ENCODE results near the gene C4A. TPM values are rescaled to one million over a fixed set of nuclear protein-coding genes. Genes with fewer than 3 reads are reported as not detected.

The C4A gene
- total and polyA plus RNA-seq, 2 of the 13 experiments (the other 11 are each of a cell fraction or from before 2014, with no cell fraction given): 165 to 478 TPM

DNA sequence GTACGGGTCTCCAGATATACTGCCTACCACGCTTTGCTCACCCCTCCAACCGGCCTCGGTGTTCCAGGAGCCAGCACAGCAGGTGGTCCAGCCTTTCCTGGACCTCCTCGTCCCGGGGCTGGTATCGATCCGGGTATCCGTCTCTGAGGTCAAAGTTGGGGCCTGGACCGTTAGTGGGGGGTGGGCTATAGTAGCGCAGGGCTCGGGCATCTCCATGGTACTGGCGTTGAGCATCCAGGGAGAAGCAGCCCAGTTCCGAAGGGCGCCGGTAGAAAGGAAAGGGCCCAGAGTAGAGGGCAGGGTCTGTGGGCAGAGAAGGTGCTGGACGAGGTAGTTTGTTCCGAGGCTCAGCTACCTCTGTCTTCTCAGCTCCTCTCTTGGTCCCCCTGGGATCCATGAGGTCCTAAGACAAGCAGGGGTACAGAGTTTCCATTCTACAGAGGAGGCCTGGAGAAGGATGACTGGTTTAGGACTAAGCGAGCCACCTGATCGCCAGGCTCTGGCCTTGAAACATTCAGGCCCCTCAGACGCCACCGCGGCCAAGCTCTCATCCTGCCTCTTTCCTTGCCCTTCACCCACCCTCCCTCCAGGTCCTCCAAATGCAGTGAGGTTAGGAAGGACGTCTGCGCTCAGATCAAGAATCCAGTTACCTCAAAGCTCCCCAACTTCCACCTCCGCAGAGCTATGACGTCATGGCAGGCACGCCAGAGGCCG lies 10.4 kb upstream of the C4A start (continued):
- TF ChIP-seq RBM22 (optimal IDR thresholded peaks at IDR 0.05; ENCODE audit: low read length) (peak; percentile 45), SSRP1 (CRISPR knock-in tag; IDR thresholded peaks at IDR 0.05) (peak; percentile 96; the same call in 1 of the 2 replicates), PTBP1 (IDR thresholded peaks at IDR 0.05; ENCODE audit: low read depth, low read length, poor library complexity, severe bottlenecking) (peak; percentile 95), EP300 (IDR thresholded peaks at IDR 0.05; ENCODE audit: low read depth in 2 of 2, low read length in 2 of 2) (no peak), EP300 (CRISPR knock-in tag; IDR thresholded peaks at IDR 0.05; ENCODE audit: borderline replicate concordance) (0 out of 2 replicates have a peak, but pooled peaks have one; percentile 9)
- TF ChIP-seq, protein P1, sequence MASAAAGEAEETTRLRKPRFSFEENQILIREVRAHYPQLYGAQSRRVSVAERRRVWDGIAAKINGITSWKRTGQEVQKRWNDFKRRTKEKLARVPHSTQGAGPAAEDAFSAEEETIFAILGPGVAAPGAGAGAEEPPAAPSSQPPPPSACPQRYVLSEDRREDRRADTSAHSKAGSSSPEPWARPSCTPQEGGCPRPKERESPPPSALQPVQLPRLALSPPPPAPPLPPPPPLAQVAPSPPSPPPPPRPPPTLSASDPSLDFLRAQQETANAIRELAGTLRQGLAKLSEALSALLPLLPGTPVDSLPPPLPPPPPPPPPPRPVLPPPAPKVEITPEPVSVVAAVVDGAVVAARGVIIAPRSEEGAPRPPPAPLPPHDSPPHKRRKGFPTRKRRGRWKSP (CRISPR knock-in tag; IDR thresholded peaks at IDR 0.05): no peak
- TF ChIP-seq, protein P2, sequence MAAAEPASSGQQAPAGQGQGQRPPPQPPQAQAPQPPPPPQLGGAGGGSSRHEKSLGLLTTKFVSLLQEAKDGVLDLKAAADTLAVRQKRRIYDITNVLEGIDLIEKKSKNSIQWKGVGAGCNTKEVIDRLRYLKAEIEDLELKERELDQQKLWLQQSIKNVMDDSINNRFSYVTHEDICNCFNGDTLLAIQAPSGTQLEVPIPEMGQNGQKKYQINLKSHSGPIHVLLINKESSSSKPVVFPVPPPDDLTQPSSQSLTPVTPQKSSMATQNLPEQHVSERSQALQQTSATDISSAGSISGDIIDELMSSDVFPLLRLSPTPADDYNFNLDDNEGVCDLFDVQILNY (CRISPR knock-in tag; conservative IDR thresholded peaks at IDR 0.05): no peak
- TF ChIP-seq, protein P3, sequence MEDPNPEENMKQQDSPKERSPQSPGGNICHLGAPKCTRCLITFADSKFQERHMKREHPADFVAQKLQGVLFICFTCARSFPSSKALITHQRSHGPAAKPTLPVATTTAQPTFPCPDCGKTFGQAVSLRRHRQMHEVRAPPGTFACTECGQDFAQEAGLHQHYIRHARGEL (CRISPR knock-in tag; IDR thresholded peaks at IDR 0.05): peak; percentile 16; the same call in 1 of the 2 replicates

Measured in HepG2 (cell line).